Gastrocnemius medialis (tissue), 4 donors: ENCODE measurements around the gene ACP1.

Experiments
- CTCF ChIP-seq, 5 experiments: fragments of 450-650 bp in 3 of 5; fragments of 200-600 bp in 2 of 5; sonication (generic) in 2 of 5; IDR thresholded peaks in 4 of 5; conservative IDR thresholded peaks in 1 of 5; 1 replicate in 4 of 5; 2 replicates in 1 of 5; pipeline ENCODE4 v1.5.1; 2016 to 2019; ENCODE audit warnings: antibody characterized with exemption in 5 of 5, mild to moderate bottlenecking in 3 of 5, moderate library complexity in 3 of 5
- POLR2A ChIP-seq, 2 donors: fragments of 450-650 bp; IDR thresholded peaks; one replicate each; pipeline ENCODE4 v1.6.1; 2017; ENCODE audit warnings: antibody characterized with exemption in 2 of 2, mild to moderate bottlenecking in 2 of 2, moderate library complexity in 2 of 2

GRCh38 chr2:264493-265468 lies at the start of gene ACP1:
- TF ChIP-seq POLR2A (IDR thresholded peaks at IDR 0.05) (peak; percentile 65 to 75), CTCF (IDR thresholded peaks at IDR 0.05 in 4 of 5, conservative IDR thresholded peaks at IDR 0.05 in 1 of 5) (no peak)
